Measurements from ENCODE around the gene KIF6. TPM values are rescaled to one million over a fixed set of nuclear protein-coding genes. Genes with fewer than 3 reads are reported as not detected.

The KIF6 gene
- total RNA-seq, 1 experiment from 2014 or later: not detected

- intact Hi-C loops (cut with micrococcal nuclease): no loop called here
- BruUV-seq (replicated peaks): no TSS peak
- Histone ChIP-seq H3K79me2 (ENCODE audit: insufficient read depth, low read length) (no peaks in the 10 kb centered on the region), H3K9me2 (ENCODE audit: insufficient read depth) (no peaks in the 10 kb centered on the region), H4K20me1 (ENCODE audit: insufficient read depth) (no peaks in the 10 kb centered on the region), H3K9ac (ENCODE audit: low read length) (no peak overlapping the region), H3K4me2 (ENCODE audit: low read length) (no peak overlapping the region), H3K36me3 (ENCODE audit: control insufficient read depth in 1 of 2, insufficient read depth in 2 of 2, low read length in 2 of 2) (no peaks in the 10 kb centered on the region), H3K27ac (ENCODE audit: low read depth, low read length) (no peak overlapping the region), H3K27me3 (ENCODE audit: insufficient read depth, low read length) (0 out of 2 replicates have a peak, but pooled peaks cover 6% of the 10 kb centered on the region), H3K9me3 (ENCODE audit: control insufficient read depth in 1 of 2, insufficient read depth in 1 of 2, low read depth in 1 of 2, low read length in 2 of 2) (no peaks in the 10 kb centered on the region), H3K4me3 (replicated peaks in 1 of 2; ENCODE audit: low read depth in 1 of 2, low read length in 2 of 2) (no peak overlapping the region), H2AFZ (ENCODE audit: low read depth, low read length, poor library complexity, severe bottlenecking) (no peak overlapping the region), H3K4me1 (ENCODE audit: control insufficient read depth in 1 of 2, insufficient read depth in 2 of 2, low read length in 2 of 2) (no peaks in the 10 kb centered on the region)
- POLR2A ChIA-PET: interaction anchor here (0.6 kb wide), 1 partner anchor 81 kb away, joined by 3 read pairs; no protein-coding TSS in a partner anchor
- DNase-seq (ENCODE audit: low read depth, low spot score) (no peak), ATAC-seq (no peak)
- CTCF ChIA-PET: no interaction called here
- RAD21 ChIA-PET (ENCODE audit: low non-redundant PET in 1 of 2, low total read pairs in 2 of 2, uncharacterized antibody in 2 of 2, unreplicated experiment in 2 of 2): no interaction called here
- TF ChIP-seq YY1 (IDR thresholded peaks at IDR 0.05; ENCODE audit: extremely low read depth, insufficient replicate concordance, low read depth, low read length) (no peak), TCF7L2 (IDR thresholded peaks at IDR 0.05; ENCODE audit: borderline replicate concordance, extremely low read depth, insufficient read depth, insufficient read length) (no peak), POLR2AphosphoS5 (IDR thresholded peaks at IDR 0.05; ENCODE audit: low read depth, low read length) (no peak), SP1 (IDR thresholded peaks at IDR 0.05; ENCODE audit: low read depth) (no peak), CEBPB (IDR thresholded peaks at IDR 0.05; ENCODE audit: low read depth) (no peak)
These were observed 285.7 kb downstream of the KIF6 start for GRCh38 chr6:39439342-39440038.

- POLR2A ChIA-PET: no interaction called here
- Histone ChIP-seq H3K27me3 (ENCODE audit: insufficient read depth, low read length) (no peaks in the 10 kb centered on the region), H3K36me3 (ENCODE audit: control insufficient read depth in 1 of 2, insufficient read depth in 2 of 2, low read length in 2 of 2) (no peaks in the 10 kb centered on the region), H4K20me1 (ENCODE audit: insufficient read depth) (no peaks in the 10 kb centered on the region), H3K9me3 (ENCODE audit: control insufficient read depth in 1 of 2, insufficient read depth in 1 of 2, low read depth in 1 of 2, low read length in 2 of 2) (no peaks in the 10 kb centered on the region), H3K4me1 (ENCODE audit: control insufficient read depth in 1 of 2, insufficient read depth in 2 of 2, low read length in 2 of 2) (peaks cover 0 to 8% of the 10 kb centered on the region in 2 experiments; a peak in 2 of 4 replicates), H3K4me3 (replicated peaks in 1 of 2; ENCODE audit: low read depth in 1 of 2, low read length in 2 of 2) (no peak overlapping the region), H3K4me2 (ENCODE audit: low read length) (no peak overlapping the region), H2AFZ (ENCODE audit: low read depth, low read length, poor library complexity, severe bottlenecking) (no peak overlapping the region), H3K9ac (ENCODE audit: low read length) (no peak overlapping the region), H3K27ac (ENCODE audit: low read depth, low read length) (no peak overlapping the region), H3K9me2 (ENCODE audit: insufficient read depth) (no peaks in the 10 kb centered on the region), H3K79me2 (ENCODE audit: insufficient read depth, low read length) (no peaks in the 10 kb centered on the region)
- intact Hi-C loops (cut with micrococcal nuclease): no loop called here
- no peak for DNase-seq (ENCODE audit: low read depth, low spot score)
- CTCF ChIA-PET: no interaction called here
- no peak for ATAC-seq
- BruUV-seq (replicated peaks): no TSS peak
- RAD21 ChIA-PET (ENCODE audit: low non-redundant PET in 1 of 2, low total read pairs in 2 of 2, uncharacterized antibody in 2 of 2, unreplicated experiment in 2 of 2): no interaction called here
- TF ChIP-seq EZH2 (IDR thresholded peaks at IDR 0.05): no peak
- no peak for TF ChIP-seq TCF7L2 (IDR thresholded peaks at IDR 0.05; ENCODE audit: borderline replicate concordance, extremely low read depth, insufficient read depth, insufficient read length)
- TF ChIP-seq CEBPB (IDR thresholded peaks at IDR 0.05; ENCODE audit: low read depth): no peak
- TF ChIP-seq SIN3A (IDR thresholded peaks at IDR 0.05; ENCODE audit: low read depth): no peak
- no peak for TF ChIP-seq CBX3 (IDR thresholded peaks at IDR 0.05; ENCODE audit: low read depth)
- no peak for TF ChIP-seq ATF3 (IDR thresholded peaks at IDR 0.05)
- TF ChIP-seq POLR2AphosphoS5 (IDR thresholded peaks at IDR 0.05; ENCODE audit: low read depth, low read length): no peak
- TF ChIP-seq MAX (IDR thresholded peaks at IDR 0.05): no peak
- no peak for TF ChIP-seq CTCF (IDR thresholded peaks at IDR 0.05 in 2 of 3, conservative IDR thresholded peaks at IDR 0.05 in 1 of 3; ENCODE audit: borderline replicate concordance in 1 of 3, insufficient read depth in 1 of 3, low read depth in 2 of 3, low read length in 2 of 3)
- TF ChIP-seq RAD21 (IDR thresholded peaks at IDR 0.05; ENCODE audit: low read depth): no peak
- TF ChIP-seq EGR1 (IDR thresholded peaks at IDR 0.05; ENCODE audit: low read depth): no peak
- no peak for TF ChIP-seq SP1 (IDR thresholded peaks at IDR 0.05; ENCODE audit: low read depth)
- TF ChIP-seq POLR2A (IDR thresholded peaks at IDR 0.05; ENCODE audit: borderline replicate concordance, extremely low read depth, insufficient read depth, insufficient read length): no peak
These were observed 291.6 kb downstream of the KIF6 start for GRCh38 chr6:39433630-39434029.
